Measurements from ENCODE around the gene FGD3.

The FGD3 gene

DNA sequence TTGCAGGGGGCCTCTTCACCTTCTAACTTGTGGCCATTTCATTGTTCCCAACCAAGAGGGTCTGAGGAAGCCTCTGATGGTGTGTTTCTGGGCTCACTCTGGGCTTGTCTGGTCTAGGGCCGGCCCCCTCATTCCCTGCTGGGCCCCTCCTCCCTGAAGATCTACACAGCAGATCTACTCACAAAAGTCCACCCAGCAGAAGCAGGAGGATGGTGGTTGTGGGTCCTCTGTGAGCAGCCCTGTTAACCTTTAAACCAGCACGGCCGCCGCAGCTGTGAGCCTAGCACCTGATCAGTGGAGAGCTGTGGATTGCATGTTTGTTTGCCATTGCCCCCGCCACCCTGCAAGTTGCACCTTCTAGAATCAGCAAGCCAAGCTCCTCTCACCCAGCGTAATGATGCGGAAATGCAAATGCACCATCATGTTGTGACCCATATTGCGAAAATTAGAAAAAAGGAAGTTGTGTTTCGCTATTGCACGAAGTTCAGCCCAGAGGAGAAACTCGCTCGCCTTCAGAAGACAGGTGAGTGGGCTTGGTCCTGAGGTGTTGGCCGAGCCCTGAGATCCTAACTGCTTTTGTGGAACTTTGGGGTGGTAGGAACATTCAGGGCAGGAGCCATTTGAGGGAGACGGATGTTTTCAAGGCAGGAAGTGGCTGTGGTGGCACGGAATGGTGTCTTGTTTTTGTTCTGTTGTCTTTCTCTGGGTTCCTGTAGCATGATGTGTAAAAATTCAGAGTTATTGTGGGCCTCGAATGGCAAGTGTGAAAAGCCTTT lies 16.7 kb downstream of the FGD3 start:
- DNase-seq (ENCODE audit: low spot score): peak; percentile 20
- no peak overlapping the region for H3K4me3 ChIP-seq (ENCODE audit: severe bottlenecking)
- no peak for TF ChIP-seq CTCF (IDR thresholded peaks at IDR 0.05; ENCODE audit: poor library complexity, severe bottlenecking)
- no peaks in the 10 kb centered on the region for H3K9me3 ChIP-seq (ENCODE audit: severe bottlenecking)
- no peaks in the 10 kb centered on the region for H3K4me1 ChIP-seq (ENCODE audit: insufficient read depth, poor library complexity, severe bottlenecking)
- H3K27ac ChIP-seq (ENCODE audit: poor library complexity, severe bottlenecking): no peak overlapping the region
- no peaks in the 10 kb centered on the region for H3K36me3 ChIP-seq (ENCODE audit: low read depth)
- ATAC-seq (ENCODE audit: low read depth): no peak
- H3K27me3 ChIP-seq (ENCODE audit: insufficient read depth, poor library complexity, severe bottlenecking): no peaks in the 10 kb centered on the region

DNA sequence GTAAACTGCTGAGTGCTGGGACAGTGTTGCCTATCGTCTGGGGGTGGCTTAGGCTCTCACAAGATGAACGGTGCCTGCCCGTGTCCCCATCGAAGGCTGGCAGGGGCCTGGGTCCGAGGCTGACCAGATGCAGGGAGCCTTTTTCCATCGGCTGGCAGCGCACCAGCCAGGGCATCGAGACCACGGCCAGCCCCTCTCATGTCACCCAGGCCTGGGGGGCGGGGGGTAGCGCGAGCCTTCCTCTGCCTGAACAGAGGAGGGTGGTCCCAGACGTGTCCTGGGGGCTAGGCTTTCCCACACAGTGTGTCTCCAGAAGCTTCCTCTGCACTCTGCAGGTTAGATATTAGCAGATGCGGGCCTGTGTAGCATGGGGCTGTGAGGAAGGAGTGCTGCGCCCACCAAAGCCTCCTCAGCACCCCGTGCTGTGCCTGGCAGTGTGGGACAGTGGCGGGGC lies 17.3 kb downstream of the FGD3 start:
- H3K36me3 ChIP-seq (ENCODE audit: low read depth): no peaks in the 10 kb centered on the region
- H3K4me3 ChIP-seq (ENCODE audit: severe bottlenecking): no peak overlapping the region
- H3K27ac ChIP-seq (ENCODE audit: poor library complexity, severe bottlenecking): no peak overlapping the region
- DNase-seq (ENCODE audit: low spot score) (peak; percentile 36), ATAC-seq (ENCODE audit: low read depth) (no peak)
- no peak for TF ChIP-seq CTCF (IDR thresholded peaks at IDR 0.05; ENCODE audit: poor library complexity, severe bottlenecking)
- no peaks in the 10 kb centered on the region for H3K27me3 ChIP-seq (ENCODE audit: insufficient read depth, poor library complexity, severe bottlenecking)
- H3K9me3 ChIP-seq (ENCODE audit: severe bottlenecking): no peaks in the 10 kb centered on the region
- no peaks in the 10 kb centered on the region for H3K4me1 ChIP-seq (ENCODE audit: insufficient read depth, poor library complexity, severe bottlenecking)

GRCh38 chr9:92965061-92965758 lies 17.9 kb downstream of the FGD3 start:
- H3K27me3 ChIP-seq (ENCODE audit: insufficient read depth, poor library complexity, severe bottlenecking): no peaks in the 10 kb centered on the region
- DNase-seq (ENCODE audit: low spot score) (peak; percentile 44), ATAC-seq (ENCODE audit: low read depth) (no peak)
- H3K9me3 ChIP-seq (ENCODE audit: severe bottlenecking): no peaks in the 10 kb centered on the region
- no peak overlapping the region for H3K27ac ChIP-seq (ENCODE audit: poor library complexity, severe bottlenecking)
- H3K4me3 ChIP-seq (ENCODE audit: severe bottlenecking): no peak overlapping the region
- no peaks in the 10 kb centered on the region for H3K36me3 ChIP-seq (ENCODE audit: low read depth)
- TF ChIP-seq CTCF (IDR thresholded peaks at IDR 0.05; ENCODE audit: poor library complexity, severe bottlenecking): no peak
- H3K4me1 ChIP-seq (ENCODE audit: insufficient read depth, poor library complexity, severe bottlenecking): no peaks in the 10 kb centered on the region

DNA sequence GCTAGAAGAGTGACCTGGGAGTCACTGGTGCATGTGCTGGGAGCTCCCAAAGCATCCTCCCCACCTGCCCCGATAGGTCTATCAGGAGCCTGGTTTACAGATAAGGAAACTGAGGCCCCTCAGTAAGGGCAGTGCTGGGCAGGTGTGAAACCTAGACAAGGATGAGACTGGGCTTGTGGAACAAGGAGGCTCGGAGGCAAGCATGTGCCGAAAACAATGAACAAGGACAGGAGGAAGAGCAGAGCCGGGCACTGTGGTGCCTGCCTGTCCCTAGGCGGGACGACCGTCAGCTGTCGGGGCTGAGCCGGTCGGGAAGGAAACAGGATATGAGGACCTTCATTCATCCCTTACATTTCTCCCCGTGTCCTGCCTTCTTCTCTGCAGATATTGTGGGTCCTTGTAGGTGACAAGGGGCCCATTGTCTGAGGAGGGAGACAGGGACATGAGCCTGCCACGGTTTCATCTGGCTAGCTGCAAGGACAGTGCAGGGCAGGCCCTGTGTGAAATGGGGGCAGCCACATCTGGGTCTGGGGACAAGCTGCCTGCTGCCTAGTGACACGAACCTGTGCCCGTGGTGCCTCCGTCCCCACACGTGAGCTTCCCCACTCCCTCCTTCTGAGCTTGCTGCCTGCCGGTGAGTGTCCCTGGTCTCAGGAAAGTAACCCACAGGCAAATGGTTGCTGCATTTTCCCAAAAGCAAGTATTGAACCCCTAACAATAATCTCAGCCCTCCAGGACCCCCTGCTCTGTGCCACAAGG lies 18.6 kb downstream of the FGD3 start:
- TF ChIP-seq CTCF (IDR thresholded peaks at IDR 0.05; ENCODE audit: poor library complexity, severe bottlenecking): no peak
- no peaks in the 10 kb centered on the region for H3K9me3 ChIP-seq (ENCODE audit: severe bottlenecking)
- no peaks in the 10 kb centered on the region for H3K4me1 ChIP-seq (ENCODE audit: insufficient read depth, poor library complexity, severe bottlenecking)
- no peak overlapping the region for H3K27ac ChIP-seq (ENCODE audit: poor library complexity, severe bottlenecking)
- ATAC-seq (ENCODE audit: low read depth) (no peak), DNase-seq (ENCODE audit: low spot score) (peak; percentile 48)
- H3K36me3 ChIP-seq (ENCODE audit: low read depth): no peaks in the 10 kb centered on the region
- H3K4me3 ChIP-seq (ENCODE audit: severe bottlenecking): no peak overlapping the region
- no peaks in the 10 kb centered on the region for H3K27me3 ChIP-seq (ENCODE audit: insufficient read depth, poor library complexity, severe bottlenecking)

Data from RWPE2 (cell line).